GM18951 (cell line): Measurements from ENCODE around the gene PSMD13.
"Not testable (repeated sequence)": the region's sequence is repeated elsewhere in the genome, so short reads cannot be mapped to it uniquely, and the experiment has no call there.

Source experiments
- POLR2A ChIP-seq: IDR thresholded peaks from 4 replicates; pipeline ENCODE4 v1.6.1; 2011; ENCODE audit warnings: mild to moderate bottlenecking; ENCODE audit not compliant: insufficient read length, insufficient read depth; ENCODE audit errors: extremely low read depth
- in situ Hi-C: fragments of 300-500 bp; cut with MboI; formaldehyde crosslinking; loops from one replicate; pipeline ENCODE4 v1.12.0; 2022; ENCODE audit warnings: low sequenced_read_pairs, mixed read lengths, inconsistent platforms; ENCODE audit not compliant: unreplicated experiment

The PSMD13 gene

DNA sequence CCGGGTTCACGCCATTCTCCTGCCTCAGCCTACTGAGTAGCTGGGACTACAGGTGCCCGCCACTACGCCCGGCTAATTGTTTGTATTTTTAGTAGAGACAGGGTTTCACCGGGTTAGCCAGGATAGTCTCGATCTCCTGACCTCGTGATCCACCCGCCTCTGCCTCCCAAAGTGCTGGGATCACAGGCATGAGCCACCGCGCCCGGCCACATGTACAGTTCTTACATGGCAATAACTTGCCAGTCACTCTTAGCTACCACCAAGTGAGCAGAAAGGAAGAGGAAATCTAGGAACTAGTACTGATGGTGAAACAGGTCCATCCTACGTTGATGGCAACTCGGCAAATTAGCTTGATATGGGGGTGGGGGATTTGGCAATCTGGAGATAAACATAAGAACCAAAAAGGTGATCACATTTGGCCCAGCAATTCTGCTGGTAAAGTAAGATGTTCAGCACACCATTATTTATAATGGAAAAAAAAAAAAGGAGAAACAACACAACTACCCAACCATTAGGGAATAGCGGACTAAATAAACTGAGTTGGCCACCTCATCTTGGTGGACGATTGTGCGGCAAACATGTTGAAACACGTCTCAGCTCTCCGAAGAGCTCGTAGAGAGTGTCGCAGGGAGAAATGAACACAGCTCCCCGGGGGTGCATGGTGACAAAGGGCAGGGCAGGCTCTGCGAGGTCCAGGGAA, 46.8 kb downstream of the PSMD13 start:
- no peak for TF ChIP-seq POLR2A
- in situ Hi-C loops = no loop called here

DNA sequence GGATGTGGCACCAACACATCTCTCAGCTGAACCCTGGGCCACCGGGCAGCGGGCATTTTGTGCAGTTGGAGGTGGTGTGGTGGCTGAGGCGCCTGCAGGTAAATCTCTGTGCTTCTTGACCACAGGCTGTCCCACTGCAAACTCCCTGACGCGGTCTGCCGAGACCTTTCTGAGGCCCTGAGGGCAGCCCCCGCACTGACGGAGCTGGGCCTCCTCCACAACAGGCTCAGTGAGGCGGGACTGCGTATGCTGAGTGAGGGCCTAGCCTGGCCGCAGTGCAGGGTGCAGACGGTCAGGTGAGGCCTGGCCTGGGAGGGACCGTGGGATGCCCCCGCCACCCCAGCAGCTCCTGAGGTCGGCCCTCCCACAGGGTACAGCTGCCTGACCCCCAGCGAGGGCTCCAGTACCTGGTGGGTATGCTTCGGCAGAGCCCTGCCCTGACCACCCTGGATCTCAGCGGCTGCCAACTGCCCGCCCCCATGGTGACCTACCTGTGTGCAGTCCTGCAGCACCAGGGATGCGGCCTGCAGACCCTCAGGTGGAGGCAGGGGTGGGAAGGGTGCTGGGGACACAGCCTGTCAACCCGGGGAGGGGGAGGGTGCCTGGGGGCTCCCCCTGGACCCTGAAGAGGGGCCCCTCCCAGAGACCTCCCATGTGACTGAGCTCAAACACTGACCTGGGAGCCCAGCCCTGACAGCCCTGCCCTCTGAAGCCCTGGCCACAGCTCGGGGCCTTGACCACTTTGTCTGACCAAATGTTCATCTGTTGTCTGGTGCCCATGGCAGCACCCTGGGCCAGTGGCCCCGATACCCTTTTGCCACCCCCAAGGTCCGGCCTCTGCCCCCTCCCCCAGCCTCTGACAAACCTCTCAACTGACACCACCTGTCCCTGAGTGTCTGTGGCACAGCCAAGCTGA, 47.6 kb downstream of the PSMD13 start:
- in situ Hi-C loops = no loop called here
- TF ChIP-seq POLR2A = no peak

DNA sequence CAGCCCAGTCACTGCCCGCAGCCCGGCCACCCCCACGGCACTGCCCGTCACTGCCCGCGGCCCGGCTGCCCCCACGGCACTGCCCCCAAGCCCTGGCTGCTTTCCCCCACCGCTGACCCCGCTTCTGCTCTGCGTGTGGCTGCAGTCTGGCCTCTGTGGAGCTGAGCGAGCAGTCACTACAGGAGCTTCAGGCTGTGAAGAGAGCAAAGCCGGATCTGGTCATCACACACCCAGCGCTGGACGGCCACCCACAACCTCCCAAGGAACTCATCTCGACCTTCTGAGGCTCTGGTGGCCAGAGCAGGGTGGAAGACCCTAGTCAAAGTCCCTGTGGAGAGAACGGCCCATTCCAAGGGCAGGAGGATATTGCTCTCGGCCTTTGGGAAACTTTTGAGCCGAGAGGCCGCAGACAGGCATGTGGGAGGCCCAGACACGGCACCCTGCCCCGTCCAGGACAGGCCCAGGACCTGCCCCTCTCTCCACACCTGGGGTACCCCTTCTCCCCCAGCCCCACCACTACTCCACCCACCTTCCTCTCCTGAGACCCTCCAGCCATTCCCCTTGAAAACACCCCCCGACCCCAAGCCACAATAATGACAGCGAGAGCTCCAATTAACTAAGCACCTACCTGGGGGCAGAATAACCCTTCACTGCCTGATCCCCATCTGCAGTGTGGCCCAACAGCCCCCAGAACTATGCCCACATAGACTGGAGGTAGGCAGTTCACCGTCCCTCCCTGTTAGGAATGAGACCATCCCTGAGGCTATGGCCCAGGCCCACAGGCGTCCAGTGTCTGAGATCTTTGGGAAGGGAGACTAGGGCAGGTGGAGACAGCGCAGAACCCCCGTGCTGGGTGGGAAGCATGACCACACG, 48.5 kb downstream of the PSMD13 start:
- no peak for TF ChIP-seq POLR2A
- in situ Hi-C loops = no loop called here

DNA sequence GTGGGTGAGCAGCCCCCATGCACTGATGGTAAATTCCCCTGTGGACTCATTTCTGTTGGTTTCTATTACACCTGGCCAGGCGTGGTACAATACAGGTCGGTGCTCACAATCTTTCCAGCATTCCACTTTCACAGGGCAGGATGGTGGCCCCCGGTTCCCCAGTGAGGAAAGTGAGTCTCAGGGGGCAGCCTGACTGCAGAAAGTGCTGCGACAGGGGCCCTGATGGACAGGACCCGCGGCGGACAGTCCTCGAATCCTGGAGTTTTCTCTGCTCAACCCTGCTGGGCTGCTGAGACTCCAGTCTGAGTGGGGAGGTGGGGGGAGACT, 49.1 kb downstream of the PSMD13 start:
- in situ Hi-C loops = no loop called here
- no peak for TF ChIP-seq POLR2A

DNA sequence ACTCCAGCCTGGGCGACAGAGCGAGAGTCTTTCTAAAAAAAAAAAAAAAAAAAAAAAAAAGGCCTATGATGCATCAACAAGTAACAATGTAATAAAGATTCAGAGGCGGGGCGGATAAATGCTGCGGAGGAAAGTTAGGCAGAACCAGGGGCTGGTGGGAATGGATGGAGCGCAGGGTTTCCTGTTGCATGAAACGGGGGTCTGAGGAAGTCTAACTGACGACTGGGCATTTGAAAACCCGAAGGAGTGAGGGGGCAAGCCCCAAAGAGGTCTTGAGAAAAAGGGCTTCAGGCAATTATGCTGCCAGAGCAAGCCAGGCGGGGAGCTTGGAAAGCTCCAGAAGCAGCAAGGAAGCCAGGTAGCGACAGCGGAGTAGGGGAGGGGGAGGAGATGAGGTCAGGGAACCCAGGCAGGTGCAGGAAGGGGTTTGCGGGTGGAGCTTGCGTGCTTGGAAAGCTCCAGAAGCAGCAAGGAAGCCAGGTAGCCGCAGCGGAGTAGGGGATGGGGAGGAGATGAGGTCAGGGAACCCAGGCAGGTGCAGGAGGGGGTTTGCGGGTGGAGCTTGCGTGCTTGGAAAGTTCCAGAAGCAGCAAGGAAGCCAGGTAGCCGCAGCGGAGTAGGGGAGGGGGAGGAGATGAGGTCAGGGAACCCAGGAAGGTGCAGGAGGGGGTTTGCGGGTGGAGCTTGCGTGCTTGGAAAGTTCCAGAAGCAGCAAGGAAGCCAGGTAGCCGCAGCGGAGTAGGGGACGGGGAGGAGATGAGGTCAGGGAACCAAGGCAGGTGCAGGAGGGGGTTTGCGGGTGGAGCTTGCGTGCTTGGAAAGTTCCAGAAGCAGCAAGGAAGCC, 50.4 kb downstream of the PSMD13 start:
- in situ Hi-C loops = not testable (repeated sequence)

DNA sequence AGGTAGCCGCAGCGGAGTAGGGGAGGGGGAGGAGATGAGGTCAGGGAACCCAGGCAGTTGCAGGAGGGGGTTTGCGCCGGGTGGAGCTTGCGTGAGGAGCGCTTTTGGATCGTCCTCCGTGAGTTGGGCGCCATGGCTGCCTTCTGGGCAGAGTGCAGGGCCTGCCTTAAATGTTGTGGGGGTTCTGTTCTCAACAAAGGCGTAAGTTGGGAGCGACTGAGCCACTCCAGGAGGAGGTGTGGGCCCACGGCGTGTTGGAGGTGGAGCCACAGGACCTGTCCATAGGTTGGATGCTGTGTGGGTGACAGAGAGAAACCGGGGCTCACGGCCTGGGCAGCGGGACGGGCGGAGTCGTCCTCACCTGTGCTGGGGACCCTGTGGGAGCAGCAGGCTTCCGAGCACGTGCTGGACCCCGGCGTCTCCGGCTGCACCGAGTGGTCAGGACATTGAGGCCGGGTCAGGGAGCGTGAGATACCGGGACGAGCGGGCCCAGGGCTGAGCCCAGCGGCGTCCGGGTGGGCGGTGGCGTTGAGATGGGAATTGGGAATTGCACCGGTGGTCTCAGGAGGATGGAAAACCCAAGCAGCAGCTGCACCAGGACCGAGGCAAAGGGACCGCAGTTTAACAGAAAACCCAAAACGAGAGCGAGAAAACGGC, 51.2 kb downstream of the PSMD13 start:
- in situ Hi-C loops = no loop called here
- no peak for TF ChIP-seq POLR2A

DNA sequence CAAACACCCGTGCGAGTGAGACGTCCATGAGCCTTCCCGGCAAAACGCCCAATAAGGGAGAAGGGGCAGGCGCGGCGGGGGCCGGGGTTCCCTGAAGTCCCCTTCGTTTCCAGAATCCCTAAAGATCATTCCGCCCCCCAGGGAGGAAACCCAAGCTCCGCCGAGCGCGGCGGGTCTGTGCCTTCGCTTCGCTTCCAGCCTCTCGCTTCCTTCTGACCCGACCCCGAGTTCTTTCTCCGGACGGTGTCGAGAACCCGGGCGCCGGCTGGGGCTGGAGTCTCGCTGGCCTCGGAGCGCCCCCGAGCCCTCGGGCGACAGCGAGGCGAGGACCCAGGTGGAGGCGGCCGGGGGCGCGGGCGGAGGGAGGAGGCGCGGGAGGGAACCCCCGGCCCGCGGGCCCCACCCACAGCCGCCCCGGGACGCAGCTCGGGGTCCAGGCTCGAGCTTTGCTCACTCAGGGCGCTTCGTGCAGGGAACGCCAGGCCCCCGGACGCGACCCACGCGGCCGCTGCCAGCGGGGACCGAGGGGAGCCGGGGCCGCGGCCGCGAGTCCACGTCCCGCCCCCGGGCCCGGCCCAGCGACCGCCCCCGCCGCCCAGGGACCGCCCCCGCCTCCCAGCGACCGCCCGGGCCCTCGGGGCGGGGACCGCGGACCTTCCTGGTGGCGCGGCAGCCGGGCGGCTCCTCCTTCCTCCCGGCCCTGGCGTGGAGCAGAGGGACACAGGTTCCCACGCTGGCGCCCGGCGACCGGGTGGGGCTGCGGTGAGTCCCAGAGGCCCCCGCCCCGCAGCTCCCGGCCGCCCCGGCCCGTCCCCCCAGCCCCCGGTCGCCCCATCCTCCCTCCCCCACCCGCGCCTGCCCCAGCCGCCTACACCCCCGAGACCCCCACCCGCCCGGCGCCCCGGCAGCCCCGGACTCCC, 52.0 kb downstream of the PSMD13 start, which contains the start of gene PGGHG:
Gene PGGHG, plus strand, starts transcription at position 649 of the 920 bp plus-strand sequence. CDS start 691 bp downstream, outside the sequence.
- in situ Hi-C loops = no loop called here
- TF ChIP-seq POLR2A = peak; percentile 68

DNA sequence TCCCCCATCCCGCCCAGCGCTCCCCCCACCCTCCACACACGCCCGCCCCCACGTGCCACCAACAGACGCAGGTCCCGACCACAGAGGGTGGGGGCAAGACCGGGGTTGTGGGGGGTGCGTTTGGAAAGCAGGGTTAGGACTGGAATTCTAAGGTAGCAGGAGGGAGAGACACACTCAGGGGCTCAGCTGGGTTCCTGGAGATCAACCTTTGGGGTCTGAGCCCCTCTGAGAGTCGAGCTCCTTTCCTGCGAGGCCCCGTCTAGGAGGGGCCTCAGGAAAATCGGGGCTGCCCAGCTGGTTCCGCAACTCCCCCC, 52.6 kb downstream of the PSMD13 start:
- no peak for TF ChIP-seq POLR2A
- in situ Hi-C loops = no loop called here

DNA sequence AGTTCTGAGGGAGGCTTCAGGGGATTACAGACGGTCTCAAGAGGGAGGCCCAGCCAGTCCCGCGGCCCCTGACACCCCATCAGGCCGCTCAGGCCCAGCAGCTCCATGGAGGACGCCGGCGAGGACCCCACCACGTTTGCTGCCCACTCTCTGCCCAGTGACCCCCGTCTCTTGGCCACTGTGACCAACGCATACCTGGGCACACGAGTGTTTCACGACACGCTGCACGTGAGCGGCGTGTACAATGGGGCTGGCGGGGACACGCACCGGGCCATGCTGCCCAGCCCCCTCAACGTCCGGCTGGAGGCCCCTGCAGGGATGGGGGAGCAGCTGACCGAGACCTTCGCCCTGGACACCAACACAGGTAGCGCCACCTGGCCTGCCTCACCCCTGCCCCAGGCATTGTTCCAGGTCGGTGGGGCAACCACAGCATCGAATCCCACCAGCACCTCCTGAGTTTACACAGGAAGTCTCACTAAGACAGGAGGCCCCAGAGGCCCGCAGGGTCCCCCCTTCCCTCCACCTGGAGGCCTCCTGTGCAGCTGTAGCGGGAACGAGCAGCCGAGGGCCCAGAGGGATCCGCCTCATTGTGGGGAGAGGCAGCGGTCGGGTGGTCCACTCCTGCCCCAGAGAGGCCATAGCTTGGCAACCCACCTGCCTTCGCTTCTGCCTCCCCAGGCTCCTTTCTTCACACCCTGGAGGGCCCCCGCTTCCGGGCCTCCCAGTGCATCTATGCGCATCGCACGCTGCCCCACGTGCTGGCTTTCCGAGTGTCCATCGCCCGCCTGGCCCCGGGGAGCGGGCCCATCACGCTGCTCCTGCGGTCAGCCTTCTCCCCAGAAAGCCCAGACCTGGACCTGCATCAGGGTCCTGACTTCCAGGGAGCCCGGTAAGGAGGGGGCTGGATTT, 53.2 kb downstream of the PSMD13 start:
- in situ Hi-C loops = no loop called here
- TF ChIP-seq POLR2A = no peak

DNA sequence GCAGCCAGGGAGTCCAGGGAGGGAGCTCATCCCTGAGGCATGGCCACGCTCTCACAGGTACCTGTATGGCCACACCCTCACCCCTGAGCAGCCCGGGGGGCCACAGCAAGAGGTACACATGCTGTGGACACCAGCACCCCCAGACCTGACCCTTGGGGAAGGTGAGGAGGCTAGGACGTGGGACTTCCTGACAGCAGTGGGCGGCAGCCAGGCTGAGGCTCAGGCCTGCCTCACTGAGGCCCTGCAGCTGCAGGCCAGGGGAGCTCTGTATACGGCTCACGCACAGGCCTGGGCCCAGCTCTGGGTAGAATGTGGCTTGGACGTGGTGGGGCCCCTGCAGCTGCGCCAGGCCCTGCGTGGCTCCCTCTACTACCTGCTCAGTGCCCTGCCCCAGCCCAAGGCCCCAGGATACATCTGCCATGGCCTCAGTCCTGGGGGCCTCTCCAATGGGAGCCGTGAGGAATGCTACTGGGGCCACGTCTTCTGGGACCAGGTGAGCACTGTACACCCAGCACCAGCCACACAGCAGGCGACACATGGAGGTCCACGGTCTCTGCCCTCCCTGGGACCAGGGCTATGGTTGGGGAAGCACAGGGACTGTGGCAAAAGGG, 54.0 kb downstream of the PSMD13 start:
- in situ Hi-C loops = no loop called here
- no peak for TF ChIP-seq POLR2A
